Muscle layer of duodenum (tissue), 2 donors: Measurements from ENCODE around the gene NFIA.
A peak's percentile ranks its signal among the peaks of the same experiment; 100 is the strongest.
"Not testable (repeated sequence)": the region's sequence is repeated elsewhere in the genome, so short reads cannot be mapped to it uniquely, and the experiment has no call there.

Experiments used
- H3K27ac ChIP-seq: one replicate; pipeline ENCODE4 v1.7.0; 2013; ENCODE audit warnings: mild to moderate bottlenecking, low read length
- H3K27me3 ChIP-seq: one replicate; pipeline ENCODE4 v1.7.0; 2013; ENCODE audit warnings: low read depth, mild to moderate bottlenecking, control low read depth, low read length
- H3K36me3 ChIP-seq, 2 donors: one replicate each; pipeline ENCODE4 v1.7.0; 2013; ENCODE audit warnings: low read length in 2 of 2, control low read depth in 1 of 2, mild to moderate bottlenecking in 1 of 2; ENCODE audit not compliant: insufficient read depth in 2 of 2, control insufficient read depth in 1 of 2
- H3K4me1 ChIP-seq, 2 donors: one replicate each; pipeline ENCODE4 v1.7.0; 2013; ENCODE audit warnings: low read length in 2 of 2, mild to moderate bottlenecking in 2 of 2, control low read depth in 1 of 2, moderate library complexity in 1 of 2; ENCODE audit not compliant: insufficient read depth in 2 of 2, control insufficient read depth in 1 of 2
- H3K4me3 ChIP-seq, 2 donors: one replicate each; pipeline ENCODE4 v1.7.0; 2013; ENCODE audit warnings: low read length in 2 of 2, low read depth in 1 of 2, mild to moderate bottlenecking in 1 of 2
- H3K9me3 ChIP-seq, 2 donors: one replicate each; pipeline ENCODE4 v1.7.0; 2013; ENCODE audit warnings: low read length in 2 of 2, control low read depth in 1 of 2, mild to moderate bottlenecking in 1 of 2; ENCODE audit not compliant: control insufficient read depth in 1 of 2
- donor health status: healthy.

Gene NFIA

DNA sequence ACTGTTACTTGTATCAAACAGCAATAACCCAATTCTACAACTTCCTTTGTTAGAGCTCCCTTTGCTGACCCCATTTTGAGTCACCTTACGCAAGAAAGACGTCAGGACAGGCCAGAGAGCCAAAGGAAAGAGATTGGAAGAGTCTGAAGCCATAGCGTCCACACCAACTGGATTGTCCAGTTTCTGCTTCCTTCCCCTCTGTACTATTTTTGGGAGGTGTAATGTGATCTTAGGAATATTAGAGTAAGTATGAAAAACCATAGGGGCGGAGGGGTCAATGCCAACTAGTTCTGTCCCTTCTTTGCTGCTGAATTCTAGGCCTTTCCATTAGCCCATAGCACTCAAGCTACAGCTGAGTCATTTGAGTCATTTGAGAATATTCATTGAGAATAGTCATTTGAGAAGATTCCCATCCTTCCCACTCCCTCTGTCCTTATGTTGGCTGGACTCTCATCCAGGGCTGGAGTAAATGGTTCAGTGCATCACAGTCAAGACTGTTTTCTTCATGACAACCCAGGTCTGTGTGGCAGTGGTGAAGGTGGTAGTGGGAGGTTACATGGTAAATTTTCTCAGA lies 14.8 kb upstream of the NFIA start:
- H3K9me3 ChIP-seq = no peaks in the 10 kb centered on the region
- no peaks in the 10 kb centered on the region for H3K36me3 ChIP-seq
- no peaks in the 10 kb centered on the region for H3K27me3 ChIP-seq
- H3K4me3 ChIP-seq = no peak overlapping the region
- no peak overlapping the region for H3K27ac ChIP-seq
- no peaks in the 10 kb centered on the region for H3K4me1 ChIP-seq

DNA sequence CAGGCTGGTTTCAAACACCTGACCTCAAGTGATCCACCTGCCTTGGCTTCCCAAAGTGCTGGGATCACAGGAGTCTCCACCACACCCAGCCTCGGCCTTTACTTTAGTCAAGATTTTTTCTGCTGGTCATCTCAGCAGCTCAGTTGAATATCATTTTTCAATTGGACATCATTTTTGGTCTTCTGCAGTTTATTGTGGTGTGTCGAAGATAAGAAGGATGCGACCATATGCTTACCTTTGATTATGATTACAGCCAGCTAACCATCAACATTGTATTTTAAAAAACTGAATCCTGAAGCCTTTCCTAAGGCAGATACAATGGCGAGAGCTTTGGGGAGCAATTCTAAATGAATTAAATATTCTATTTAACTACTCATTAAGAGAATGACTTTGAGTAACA lies 12.3 kb upstream of the NFIA start:
- H3K27me3 ChIP-seq = no peaks in the 10 kb centered on the region
- no peaks in the 10 kb centered on the region for H3K4me1 ChIP-seq
- no peaks in the 10 kb centered on the region for H3K9me3 ChIP-seq
- no peak overlapping the region for H3K4me3 ChIP-seq
- no peak overlapping the region for H3K27ac ChIP-seq
- H3K36me3 ChIP-seq = no peaks in the 10 kb centered on the region

DNA sequence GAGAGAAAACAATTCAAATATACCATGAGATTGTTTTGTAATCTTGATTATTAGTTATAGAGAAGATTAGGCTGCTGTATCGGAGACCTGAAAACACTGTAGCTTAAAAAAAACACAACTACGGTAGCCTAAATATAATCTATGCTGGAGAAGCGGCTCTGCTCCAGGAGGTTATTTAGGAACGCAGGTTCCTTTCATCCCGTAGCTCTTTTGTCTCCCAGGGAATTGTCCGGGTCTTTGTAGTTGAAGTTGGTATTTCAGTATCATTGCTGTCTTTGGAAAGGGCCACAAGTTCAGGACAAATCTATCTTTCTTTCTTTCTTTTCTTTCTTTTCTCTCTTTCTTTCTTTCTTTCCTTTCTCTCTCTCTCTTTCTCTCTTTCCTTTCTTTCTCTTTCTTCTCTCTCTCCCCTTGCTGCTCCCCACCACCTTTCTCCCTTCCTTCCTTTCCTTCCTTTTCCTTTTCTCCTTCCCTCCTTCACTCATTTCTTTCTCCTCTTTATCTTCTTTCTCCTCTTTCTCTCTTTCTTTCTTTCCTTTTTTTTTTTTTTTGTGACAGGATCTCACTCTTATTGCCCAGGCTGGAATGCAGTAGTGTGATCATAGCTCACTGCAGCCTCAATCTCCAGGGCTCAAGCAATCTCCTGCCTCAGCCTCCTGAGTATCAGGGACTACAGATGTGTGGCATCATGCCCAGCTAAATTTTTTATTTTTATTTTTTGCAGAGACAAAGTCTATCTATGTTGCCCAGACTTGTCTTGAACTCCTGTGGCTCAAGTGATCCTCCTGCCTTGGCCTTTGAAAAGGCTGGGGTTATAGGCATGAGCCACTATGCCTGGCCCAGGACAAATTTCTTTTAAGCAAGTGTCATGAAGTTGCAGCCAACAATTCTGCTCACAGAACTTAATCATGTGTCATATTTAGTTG lies 10.9 kb upstream of the NFIA start:
- no peaks in the 10 kb centered on the region for H3K36me3 ChIP-seq
- no peak overlapping the region for H3K27ac ChIP-seq
- peaks cover 0 to 3% of the 10 kb centered on the region in 2 donors for H3K4me1 ChIP-seq
- H3K27me3 ChIP-seq = no peaks in the 10 kb centered on the region
- no peaks in the 10 kb centered on the region for H3K9me3 ChIP-seq
- H3K4me3 ChIP-seq = no peak overlapping the region

DNA sequence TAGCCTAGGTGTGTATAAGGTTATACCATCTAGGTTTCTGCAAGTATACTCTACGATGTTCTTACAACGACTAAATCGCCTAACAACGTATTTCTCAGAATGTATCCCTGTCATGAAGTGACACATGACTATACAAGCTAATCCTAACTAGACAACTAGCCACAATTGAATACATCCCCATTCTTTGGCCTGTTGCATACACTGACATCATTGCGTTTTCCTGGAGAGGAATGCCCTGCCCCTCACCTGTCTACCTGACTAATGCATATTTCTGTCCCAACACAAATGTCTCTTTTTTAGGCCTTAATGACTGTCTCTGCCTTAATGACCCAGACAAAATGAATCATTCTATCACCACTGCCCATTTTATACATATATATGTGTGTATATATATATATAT lies 8.5 kb upstream of the NFIA start:
- no peaks in the 10 kb centered on the region for H3K36me3 ChIP-seq
- no peaks in the 10 kb centered on the region for H3K9me3 ChIP-seq
- H3K27me3 ChIP-seq = no peaks in the 10 kb centered on the region
- no peak overlapping the region for H3K27ac ChIP-seq
- H3K4me1 ChIP-seq = peaks cover 6 to 12% of the 10 kb centered on the region in 2 donors
- H3K4me3 ChIP-seq = no peak overlapping the region

DNA sequence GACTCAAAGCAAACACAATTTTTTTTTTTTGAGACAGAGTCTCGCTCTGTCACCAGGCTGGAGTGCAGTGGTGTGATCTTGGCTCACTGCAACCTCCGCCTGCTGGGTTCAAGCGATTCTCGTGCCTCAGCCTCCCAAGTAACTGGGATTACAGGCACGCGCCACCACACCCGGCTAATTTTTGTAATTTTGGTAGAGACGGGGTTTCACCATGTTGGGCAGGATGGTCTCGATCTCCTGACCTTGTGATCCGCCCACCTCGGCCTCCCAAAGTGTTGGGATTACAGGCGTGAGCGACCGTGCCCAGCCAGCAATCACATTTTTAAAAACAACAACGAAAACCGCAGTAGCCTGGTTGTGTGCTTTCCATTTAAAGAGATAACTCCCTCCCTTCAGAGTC lies 6.5 kb upstream of the NFIA start:
- not testable (repeated sequence) for H3K4me3 ChIP-seq, H3K36me3 ChIP-seq, H3K27me3 ChIP-seq, H3K9me3 ChIP-seq, H3K27ac ChIP-seq
- peaks cover 23 to 28% of the 10 kb centered on the region in 2 donors for H3K4me1 ChIP-seq

DNA sequence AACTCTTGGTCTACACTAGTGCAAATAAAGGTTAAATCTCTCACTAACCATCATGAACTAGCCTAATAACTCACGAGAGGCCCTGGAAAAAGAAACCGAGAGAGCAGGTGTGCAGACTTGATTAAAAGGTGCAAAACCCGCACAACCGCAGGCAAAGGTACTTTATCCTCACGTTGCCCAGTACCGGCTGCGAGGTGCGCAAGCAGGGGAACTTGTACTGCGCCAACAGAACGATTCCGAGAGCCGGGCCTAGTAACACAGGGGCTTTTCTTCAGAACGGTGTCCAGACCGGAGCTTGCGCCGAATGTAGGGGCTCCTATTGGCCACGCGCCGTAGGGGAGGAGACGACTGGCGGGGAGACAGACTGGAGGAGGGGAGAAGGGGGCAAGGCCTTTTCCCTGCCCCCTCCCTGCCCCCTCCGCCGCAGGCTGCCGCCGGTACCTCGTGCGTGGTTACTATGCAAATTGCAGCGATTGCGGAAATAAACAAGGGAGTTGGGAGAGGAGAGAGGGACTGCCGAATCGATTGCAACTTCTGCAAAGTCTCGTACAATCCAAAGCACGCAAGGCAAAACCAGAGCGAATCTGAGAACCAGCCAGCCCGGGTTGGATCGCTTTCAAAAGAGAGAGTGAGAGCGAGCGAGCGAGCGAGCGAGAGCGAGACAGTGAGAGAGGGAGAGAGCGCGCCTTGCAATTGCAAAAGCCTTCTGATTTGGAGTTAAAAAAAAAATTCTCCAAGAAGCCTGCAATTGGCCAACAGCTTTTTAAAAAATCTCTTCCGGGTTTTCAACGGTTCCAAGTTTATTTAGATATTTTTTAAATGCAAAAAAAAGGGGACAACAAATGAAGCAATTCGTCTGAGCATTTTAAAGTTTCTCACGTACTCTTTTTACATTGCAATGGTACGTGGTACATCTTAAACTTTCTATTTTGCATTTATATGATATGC lies 5.4 kb upstream of the NFIA start:
- Histone ChIP-seq H3K27ac (peak overlapping the region; percentile 91), H3K9me3 (no peaks in the 10 kb centered on the region), H3K27me3 (no peaks in the 10 kb centered on the region), H3K4me1 (peaks cover 29 to 33% of the 10 kb centered on the region in 2 donors), H3K36me3 (no peaks in the 10 kb centered on the region), H3K4me3 (peak overlapping the region; percentile 77 to 78)

DNA sequence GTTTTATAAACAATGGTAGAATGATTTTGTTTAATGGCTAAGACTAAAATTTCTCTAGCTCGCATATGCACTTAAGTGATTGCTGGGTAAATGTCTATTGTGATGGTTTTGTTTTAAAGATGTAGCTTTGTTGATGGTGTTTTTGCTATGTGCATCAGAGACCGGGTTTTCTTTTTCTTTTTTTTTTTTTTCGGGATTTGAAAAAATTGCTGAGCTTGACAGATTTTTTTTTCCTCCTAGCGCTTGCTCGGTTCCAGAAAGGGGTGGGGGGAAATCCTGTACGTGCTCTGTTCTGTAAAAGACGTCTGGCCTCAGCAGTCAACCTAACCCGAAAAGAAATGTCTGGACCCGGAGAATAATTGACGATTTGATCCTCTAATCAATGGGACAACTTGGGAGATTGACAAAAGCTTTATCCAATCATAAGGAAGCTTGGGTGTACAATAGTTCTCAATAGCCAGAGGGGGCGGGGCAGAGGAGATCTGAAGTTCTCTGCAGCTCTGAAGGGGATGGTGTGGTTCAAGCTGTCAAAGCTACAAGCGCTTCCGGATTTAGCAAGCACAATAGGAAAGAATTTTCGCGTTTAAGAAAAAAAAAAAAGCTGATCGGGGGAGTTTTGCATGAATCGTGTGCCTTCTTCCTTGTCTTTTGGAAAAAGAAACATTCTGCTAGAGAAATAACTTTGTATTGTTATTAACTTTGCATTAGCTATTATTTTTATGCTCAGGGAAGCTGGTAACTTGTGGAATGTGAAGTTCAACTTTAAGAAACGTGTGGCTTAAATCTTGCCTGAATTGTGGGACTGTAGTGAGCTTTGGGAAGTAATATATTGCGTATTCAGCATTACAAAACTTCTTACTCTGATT lies 4.5 kb upstream of the NFIA start:
- Histone ChIP-seq H3K4me1 (peaks cover 29 to 33% of the 10 kb centered on the region in 2 donors), H3K4me3 (peak overlapping the region; percentile 77 to 78), H3K36me3 (no peaks in the 10 kb centered on the region)

DNA sequence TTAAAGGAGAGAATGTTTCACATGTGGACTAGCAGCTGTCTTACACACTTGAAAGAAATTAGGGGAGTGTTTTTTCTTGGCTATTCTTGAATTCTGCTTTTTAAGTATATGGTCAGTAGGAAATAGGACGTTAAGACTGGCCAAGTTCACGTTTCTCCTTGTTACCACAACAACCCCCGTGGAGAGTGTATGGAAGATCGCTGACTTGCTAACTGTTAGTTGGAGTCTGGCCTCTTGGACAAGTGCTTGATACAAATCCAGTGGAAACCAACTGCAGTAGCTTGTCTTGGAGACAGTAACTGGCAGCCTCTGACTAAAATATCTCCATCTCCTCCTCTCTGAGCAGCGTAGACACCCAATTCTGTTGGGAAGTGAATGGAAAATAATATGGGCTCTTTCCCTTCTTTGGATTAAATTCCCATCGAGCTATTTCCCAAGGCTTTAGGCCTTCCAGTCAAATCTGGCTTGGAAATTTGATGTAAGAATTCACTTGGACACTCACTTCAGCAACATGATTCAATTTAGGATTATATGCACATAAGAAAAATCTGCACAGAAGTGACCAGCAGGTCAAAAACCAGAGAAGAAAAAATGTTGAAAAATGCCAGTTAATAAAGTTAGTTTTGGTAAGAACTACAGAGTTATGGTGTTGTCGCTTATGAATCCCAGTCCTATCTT lies 3.6 kb upstream of the NFIA start:
- Histone ChIP-seq H3K27me3 (no peaks in the 10 kb centered on the region), H3K4me1 (peaks cover 29 to 33% of the 10 kb centered on the region in 2 donors), H3K9me3 (no peaks in the 10 kb centered on the region), H3K27ac (peak overlapping the region; percentile 91), H3K36me3 (no peaks in the 10 kb centered on the region), H3K4me3 (peak overlapping the region; percentile 77 to 78)

More for the DNA sequence above, 4.5 kb upstream of the NFIA start:
- no peaks in the 10 kb centered on the region for H3K27me3 ChIP-seq
- no peaks in the 10 kb centered on the region for H3K9me3 ChIP-seq
- H3K27ac ChIP-seq = peak overlapping the region; percentile 91

DNA sequence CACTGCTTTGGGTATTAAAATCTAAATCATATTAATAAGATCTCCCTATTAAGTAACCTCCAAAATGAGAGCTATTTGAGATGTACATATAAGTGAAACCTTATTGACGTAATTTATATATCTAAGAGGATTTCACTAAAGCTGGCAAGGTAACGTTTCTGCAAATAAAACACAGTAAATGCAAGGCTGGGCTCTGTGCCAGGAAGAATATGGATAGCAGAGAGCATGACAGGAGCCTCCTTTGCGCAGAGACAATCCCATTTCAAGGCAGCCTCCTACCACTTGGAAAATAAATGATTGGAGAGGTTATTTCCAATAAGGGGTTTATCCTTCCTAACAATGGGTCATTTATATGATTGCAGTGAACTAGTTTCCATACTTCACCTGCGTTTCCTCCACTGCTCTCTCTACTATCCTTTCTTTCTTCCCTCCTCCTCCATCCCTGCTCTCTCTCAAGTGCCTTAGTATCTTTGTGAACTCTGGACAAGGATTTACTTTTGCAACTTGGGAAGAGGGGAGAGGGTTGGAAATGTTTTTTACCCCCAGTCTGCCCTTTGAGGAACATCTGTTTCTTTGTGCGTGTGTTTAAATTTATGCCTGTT lies 3.0 kb upstream of the NFIA start:
- H3K27ac ChIP-seq = peak overlapping the region; percentile 91
- peaks cover 29 to 33% of the 10 kb centered on the region in 2 donors for H3K4me1 ChIP-seq
- H3K4me3 ChIP-seq = peak overlapping the region; percentile 39 to 78

DNA sequence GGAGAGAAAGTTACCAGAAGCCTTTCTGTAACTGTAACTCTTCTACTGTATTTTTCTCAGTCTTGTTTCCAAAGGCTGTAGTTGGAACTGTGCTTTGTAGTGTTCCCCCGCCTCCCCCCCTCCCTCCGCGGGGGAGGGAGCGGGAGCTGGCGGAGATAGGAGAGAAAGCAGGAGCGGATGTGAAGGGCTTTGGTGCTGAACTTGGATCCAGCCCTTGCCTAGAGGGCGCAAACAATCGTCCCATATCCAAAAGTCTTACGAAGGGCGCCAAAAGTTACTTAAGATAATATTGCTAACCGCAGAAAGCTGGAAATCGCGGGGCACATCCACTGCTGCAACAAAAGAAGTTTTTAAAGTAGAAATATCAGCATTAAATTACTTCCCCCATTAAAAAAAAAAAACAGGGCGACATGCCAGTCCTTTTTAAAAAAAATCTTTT lies 2.4 kb upstream of the NFIA start:
- Histone ChIP-seq H3K27me3 (no peaks in the 10 kb centered on the region), H3K4me3 (peak overlapping the region; percentile 39 to 70), H3K36me3 (no peaks in the 10 kb centered on the region), H3K9me3 (no peaks in the 10 kb centered on the region), H3K4me1 (peaks cover 29 to 33% of the 10 kb centered on the region in 2 donors), H3K27ac (peak overlapping the region; percentile 91)

More for the DNA sequence above, 3.0 kb upstream of the NFIA start:
- Histone ChIP-seq H3K36me3 (no peaks in the 10 kb centered on the region), H3K9me3 (no peaks in the 10 kb centered on the region), H3K27me3 (no peaks in the 10 kb centered on the region)
